Measurements from ENCODE around the gene DNPEP.

DNA sequence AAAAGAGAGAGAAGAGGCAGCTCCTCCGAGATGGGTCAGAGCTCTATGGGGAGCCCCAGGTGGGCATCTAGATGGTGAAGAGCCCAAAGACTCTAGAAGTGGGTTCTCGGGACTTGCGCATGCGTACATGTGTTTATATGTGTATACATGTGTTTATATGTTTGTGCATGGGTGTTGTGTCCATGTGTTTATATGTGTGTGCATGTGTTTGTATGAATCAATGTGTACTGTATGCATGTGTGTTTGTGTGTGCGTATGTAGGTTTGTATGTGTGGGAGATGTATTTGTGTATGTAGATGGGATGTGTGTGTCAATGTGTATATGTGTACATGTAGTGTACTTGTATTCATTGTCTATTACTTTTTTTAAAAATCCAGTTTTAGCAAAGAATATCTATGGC lies 25.6 kb downstream of the DNPEP start:
- TF ChIP-seq, protein P1, sequence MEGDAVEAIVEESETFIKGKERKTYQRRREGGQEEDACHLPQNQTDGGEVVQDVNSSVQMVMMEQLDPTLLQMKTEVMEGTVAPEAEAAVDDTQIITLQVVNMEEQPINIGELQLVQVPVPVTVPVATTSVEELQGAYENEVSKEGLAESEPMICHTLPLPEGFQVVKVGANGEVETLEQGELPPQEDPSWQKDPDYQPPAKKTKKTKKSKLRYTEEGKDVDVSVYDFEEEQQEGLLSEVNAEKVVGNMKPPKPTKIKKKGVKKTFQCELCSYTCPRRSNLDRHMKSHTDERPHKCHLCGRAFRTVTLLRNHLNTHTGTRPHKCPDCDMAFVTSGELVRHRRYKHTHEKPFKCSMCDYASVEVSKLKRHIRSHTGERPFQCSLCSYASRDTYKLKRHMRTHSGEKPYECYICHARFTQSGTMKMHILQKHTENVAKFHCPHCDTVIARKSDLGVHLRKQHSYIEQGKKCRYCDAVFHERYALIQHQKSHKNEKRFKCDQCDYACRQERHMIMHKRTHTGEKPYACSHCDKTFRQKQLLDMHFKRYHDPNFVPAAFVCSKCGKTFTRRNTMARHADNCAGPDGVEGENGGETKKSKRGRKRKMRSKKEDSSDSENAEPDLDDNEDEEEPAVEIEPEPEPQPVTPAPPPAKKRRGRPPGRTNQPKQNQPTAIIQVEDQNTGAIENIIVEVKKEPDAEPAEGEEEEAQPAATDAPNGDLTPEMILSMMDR (IDR thresholded peaks at IDR 0.05), result no peak
- TF ChIP-seq EZH2 (IDR thresholded peaks at IDR 0.05; ENCODE audit: borderline replicate concordance, insufficient read depth, low read depth, low read length, poor library complexity, severe bottlenecking), result no peak

Measured in B cell (primary cell).